ENCODE results near the gene PARP11.

PARP11 gene

GRCh38 chr12:3802721-3803120 lies 70.5 kb downstream of the PARP11 start:
- TF ChIP-seq, protein P1, sequence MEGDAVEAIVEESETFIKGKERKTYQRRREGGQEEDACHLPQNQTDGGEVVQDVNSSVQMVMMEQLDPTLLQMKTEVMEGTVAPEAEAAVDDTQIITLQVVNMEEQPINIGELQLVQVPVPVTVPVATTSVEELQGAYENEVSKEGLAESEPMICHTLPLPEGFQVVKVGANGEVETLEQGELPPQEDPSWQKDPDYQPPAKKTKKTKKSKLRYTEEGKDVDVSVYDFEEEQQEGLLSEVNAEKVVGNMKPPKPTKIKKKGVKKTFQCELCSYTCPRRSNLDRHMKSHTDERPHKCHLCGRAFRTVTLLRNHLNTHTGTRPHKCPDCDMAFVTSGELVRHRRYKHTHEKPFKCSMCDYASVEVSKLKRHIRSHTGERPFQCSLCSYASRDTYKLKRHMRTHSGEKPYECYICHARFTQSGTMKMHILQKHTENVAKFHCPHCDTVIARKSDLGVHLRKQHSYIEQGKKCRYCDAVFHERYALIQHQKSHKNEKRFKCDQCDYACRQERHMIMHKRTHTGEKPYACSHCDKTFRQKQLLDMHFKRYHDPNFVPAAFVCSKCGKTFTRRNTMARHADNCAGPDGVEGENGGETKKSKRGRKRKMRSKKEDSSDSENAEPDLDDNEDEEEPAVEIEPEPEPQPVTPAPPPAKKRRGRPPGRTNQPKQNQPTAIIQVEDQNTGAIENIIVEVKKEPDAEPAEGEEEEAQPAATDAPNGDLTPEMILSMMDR (IDR thresholded peaks at IDR 0.05; ENCODE audit: low read depth, low read length, missing control alignments) = no peak
- no peak overlapping the region for H3K4me3 ChIP-seq (ENCODE audit: low read depth, low read length)
- in situ Hi-C loops (cut with HindIII; ENCODE audit: low sequenced_read_pairs) = no loop called here
- DNase-seq (ENCODE audit: low read depth) = no peak

DNA sequence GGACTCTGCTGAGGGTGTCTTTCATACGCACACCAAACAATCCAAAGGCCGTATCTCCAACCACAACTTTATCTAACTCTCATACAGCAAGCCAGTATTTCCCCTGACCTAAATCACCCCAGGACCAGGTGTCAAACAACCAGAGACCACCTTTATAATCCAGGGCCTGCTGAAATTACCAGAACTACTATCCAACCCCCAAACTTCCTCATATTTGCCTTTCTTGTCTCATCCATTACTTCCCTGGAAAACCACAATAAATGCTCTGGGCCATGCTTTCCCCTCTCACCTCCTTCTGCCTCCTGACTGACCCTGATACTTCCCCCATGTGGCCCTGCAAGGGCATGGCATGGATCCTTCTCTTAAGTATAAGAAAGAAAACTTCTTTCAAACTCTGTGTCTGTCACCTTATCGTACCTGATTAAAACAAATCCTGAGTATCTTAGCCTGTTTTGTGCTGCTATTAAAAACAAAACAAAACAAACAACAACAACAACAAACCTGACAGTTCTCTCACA lies 75.6 kb downstream of the PARP11 start:
- TF ChIP-seq, protein P1 (IDR thresholded peaks at IDR 0.05; ENCODE audit: low read depth, low read length, missing control alignments) = peak; percentile 12
- H3K4me3 ChIP-seq (ENCODE audit: low read depth, low read length) = no peak overlapping the region
- DNase-seq (ENCODE audit: low read depth) = no peak
- in situ Hi-C loops (cut with HindIII; ENCODE audit: low sequenced_read_pairs) = no loop called here

DNA sequence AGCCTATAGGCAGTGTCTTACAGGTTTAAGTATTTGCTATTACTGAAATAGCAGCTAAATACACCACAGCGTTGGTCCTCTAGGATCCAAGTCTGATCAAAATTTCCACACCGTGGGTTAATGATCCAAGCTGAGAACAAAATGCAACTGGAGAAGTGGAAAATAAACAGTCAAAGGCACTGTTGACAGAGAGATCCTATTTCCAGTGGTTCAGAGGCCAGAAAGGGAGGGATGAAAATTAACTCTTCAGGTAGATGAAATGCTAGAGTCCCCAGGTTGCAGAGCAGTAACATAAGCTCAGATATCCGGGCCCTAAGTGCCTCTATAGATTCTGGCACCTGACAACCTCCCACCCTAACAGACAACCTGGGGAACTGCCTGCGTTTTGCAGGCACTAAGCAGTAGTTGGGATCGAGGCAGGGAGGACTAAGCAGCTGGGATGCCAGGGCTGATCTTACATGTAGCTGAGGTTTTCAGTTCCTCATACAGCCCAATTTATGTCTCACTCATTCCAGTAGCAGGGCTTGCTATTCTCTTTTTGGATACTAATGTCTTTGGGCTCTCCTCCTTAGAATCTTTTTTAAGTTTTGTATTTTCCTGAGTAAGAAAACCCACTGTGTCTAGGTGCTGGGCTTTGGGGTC lies 77.6 kb downstream of the PARP11 start:
- DNase-seq (ENCODE audit: low read depth) = no peak
- in situ Hi-C loops (cut with HindIII; ENCODE audit: low sequenced_read_pairs) = no loop called here
- TF ChIP-seq, protein P1 (IDR thresholded peaks at IDR 0.05; ENCODE audit: low read depth, low read length, missing control alignments) = no peak
- H3K4me3 ChIP-seq (ENCODE audit: low read depth, low read length) = no peak overlapping the region

GRCh38 chr12:3795066-3795465 lies 78.1 kb downstream of the PARP11 start:
- in situ Hi-C loops (cut with HindIII; ENCODE audit: low sequenced_read_pairs) = no loop called here
- H3K4me3 ChIP-seq (ENCODE audit: low read depth, low read length) = no peak overlapping the region
- no peak for DNase-seq (ENCODE audit: low read depth)
- TF ChIP-seq, protein P1 (IDR thresholded peaks at IDR 0.05; ENCODE audit: low read depth, low read length, missing control alignments) = no peak

- no peak for DNase-seq (ENCODE audit: low read depth)
- no peak overlapping the region for H3K4me3 ChIP-seq (ENCODE audit: low read depth, low read length)
- in situ Hi-C loops (cut with HindIII; ENCODE audit: low sequenced_read_pairs) = no loop called here
- TF ChIP-seq, protein P1 (IDR thresholded peaks at IDR 0.05; ENCODE audit: low read depth, low read length, missing control alignments) = no peak
These were observed 80.4 kb downstream of the PARP11 start for GRCh38 chr12:3792623-3793288.

DNA sequence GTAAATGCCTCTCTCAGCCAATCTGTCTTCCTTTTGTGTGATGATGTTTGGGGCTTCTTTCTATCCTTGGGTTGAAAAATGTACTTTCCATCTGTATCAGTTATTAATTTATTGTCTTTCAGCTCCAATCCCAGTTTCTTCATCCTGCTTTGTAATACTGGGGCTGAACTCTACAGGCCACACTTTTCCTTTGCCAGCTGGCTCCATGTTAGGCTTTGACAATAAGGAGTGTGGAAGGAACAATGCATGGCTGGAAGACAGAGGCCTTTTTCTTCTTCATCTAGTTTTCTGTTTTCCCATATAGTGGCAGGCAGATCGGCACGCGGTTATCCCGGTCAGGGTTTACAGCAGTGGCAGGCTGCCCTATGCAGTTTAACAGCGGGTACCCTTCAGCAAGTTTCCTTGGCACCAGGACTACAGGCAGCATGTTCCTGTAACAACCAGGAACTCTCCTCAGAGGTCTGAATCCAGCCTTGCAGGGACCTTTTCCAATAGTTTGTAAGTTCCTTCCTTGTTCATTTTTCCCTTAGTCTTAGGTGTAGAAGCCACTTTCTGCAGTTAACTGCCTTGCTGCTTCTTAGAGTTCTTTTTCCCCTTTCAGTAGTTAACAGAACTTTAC lies 81.8 kb downstream of the PARP11 start:
- DNase-seq (ENCODE audit: low read depth) = no peak
- in situ Hi-C loops (cut with HindIII; ENCODE audit: low sequenced_read_pairs) = no loop called here
- TF ChIP-seq, protein P1 (IDR thresholded peaks at IDR 0.05; ENCODE audit: low read depth, low read length, missing control alignments) = no peak
- H3K4me3 ChIP-seq (ENCODE audit: low read depth, low read length) = no peak overlapping the region
